Keratinocyte (primary cell): ENCODE results near the gene SRRM5.

ENCODE experiments used
- CTCF ChIP-seq, 3 experiments: IDR thresholded peaks in 1 of 3; conservative IDR thresholded peaks in 1 of 3; optimal IDR thresholded peaks in 1 of 3; 2 replicates in 2 of 3; 3 replicates in 1 of 3; pipeline versions ENCODE3 to v1.5.1; 2011; ENCODE audit warnings: low read length in 3 of 3, mild to moderate bottlenecking in 3 of 3, moderate library complexity in 2 of 3, control low read depth in 1 of 3, inconsistent platforms in 1 of 3; ENCODE audit not compliant: insufficient read depth in 2 of 3; ENCODE audit errors: extremely low read depth in 1 of 3
- EZH2 ChIP-seq: IDR thresholded peaks from one replicate; pipeline ENCODE4 v1.6.1; 2012; ENCODE audit warnings: inconsistent platforms, mild to moderate bottlenecking, low read length, moderate library complexity

- TF ChIP-seq CTCF (optimal IDR thresholded peaks at IDR 0.05 in 1 of 3, IDR thresholded peaks at IDR 0.05 in 1 of 3, conservative IDR thresholded peaks at IDR 0.05 in 1 of 3; ENCODE audit: extremely low read depth in 1 of 3, insufficient read depth in 2 of 3, low read length in 3 of 3) (no peak), EZH2 (no peak)
These were observed 23.1 kb downstream of the SRRM5 start for GRCh38 chr19:43634872-43635560.
